H1 (cell line): Measurements from ENCODE around the gene CPD. TPM values are rescaled to one million over a fixed set of nuclear protein-coding genes. Genes with fewer than 3 reads are reported as not detected.

ENCODE experiments used
- CTCF ChIA-PET: fragments of 300-600 bp; sonication (Branson Sonifier 250); formaldehyde crosslinking; loops from one replicate; lab custom pipeline; 2021; ENCODE audit not compliant: partially characterized antibody; lab: Charles Lee
- POLR2A ChIA-PET: fragments of 300-600 bp; sonication (Branson Sonifier 250); formaldehyde crosslinking; loops from one replicate; lab custom pipeline; 2021; ENCODE audit warnings: inconsistent platforms; ENCODE audit not compliant: partially characterized antibody; lab: Charles Lee
- DNase-seq, 2 experiments: peaks; one replicate each; pipeline versions ENCODE4 v3.0.0 to v3.0.0-alpha.2; 2010 to 2022; ENCODE audit warnings: low spot score in 2 of 2, low read depth in 1 of 2, mixed read lengths in 1 of 2
- FAIRE-seq: peaks from 2 replicates; lab custom pipeline; 2011; peaks lifted over from hg19 to GRCh38; lab: Jason Lieb, UNC
- H2AFZ ChIP-seq: 2 replicates; pipeline ENCODE4 v1.8.1; 2012; ENCODE audit warnings: low read length, inconsistent platforms
- H2AK5ac ChIP-seq: 2 replicates; pipeline ENCODE4 v1.6.1; 2013; ENCODE audit warnings: low read depth, low read length
- H2BK120ac ChIP-seq: replicated peaks from 2 replicates; pipeline ENCODE3; 2013; ENCODE audit warnings: low read depth, low read length, inconsistent platforms
- H2BK12ac ChIP-seq: 2 replicates; pipeline ENCODE4 v1.6.1; 2013; ENCODE audit warnings: low read depth, low read length
- H2BK15ac ChIP-seq: 2 replicates; pipeline ENCODE4 v1.6.1; 2013; ENCODE audit warnings: low read length
- H2BK20ac ChIP-seq: 2 replicates; pipeline ENCODE4 v1.6.1; 2013; ENCODE audit warnings: low read length
- H2BK5ac ChIP-seq: 2 replicates; pipeline ENCODE4 v1.6.1; 2013; ENCODE audit warnings: low read depth, low read length
- H3K14ac ChIP-seq: 2 replicates; pipeline ENCODE4 v1.6.1; 2013; ENCODE audit warnings: inconsistent platforms; ENCODE audit not compliant: insufficient read length
- H3K18ac ChIP-seq: 2 replicates; pipeline ENCODE4 v1.6.1; 2013; ENCODE audit warnings: low read length; ENCODE audit errors: extremely low read depth
- H3K23ac ChIP-seq: 2 replicates; pipeline ENCODE4 v1.6.1; 2013; ENCODE audit warnings: inconsistent platforms; ENCODE audit not compliant: insufficient read length
- H3K23me2 ChIP-seq: 2 replicates; pipeline ENCODE4 v1.6.1; 2013; ENCODE audit warnings: low read depth, low read length
- H3K27ac ChIP-seq: 2 replicates; pipeline ENCODE4 v1.6.1; 2011; ENCODE audit warnings: low read depth, low read length, inconsistent platforms
- H3K27me3 ChIP-seq, 4 experiments: replicated peaks in 1 of 4; 1 replicate in 1 of 4; 2 replicates in 3 of 4; pipeline versions ENCODE4 v1.6.1 to v1.8.1; 2011 to 2013; ENCODE audit warnings: low read length in 3 of 4, mild to moderate bottlenecking in 3 of 4, inconsistent platforms in 2 of 4, mixed read lengths in 2 of 4, moderate library complexity in 1 of 4; ENCODE audit not compliant: control insufficient read depth in 3 of 4, insufficient read depth in 3 of 4; ENCODE audit errors: extremely low read depth in 1 of 4
- H3K36me3 ChIP-seq, 4 experiments: 2 replicates each; pipeline versions ENCODE4 v1.6.1 to v1.8.1; 2011 to 2013; ENCODE audit warnings: mild to moderate bottlenecking in 4 of 4, low read length in 3 of 4, moderate library complexity in 2 of 4, control low read depth in 1 of 4, inconsistent platforms in 1 of 4; ENCODE audit not compliant: insufficient read depth in 4 of 4, control insufficient read depth in 2 of 4
- H3K4ac ChIP-seq: replicated peaks from 2 replicates; pipeline ENCODE3; 2013; ENCODE audit warnings: low read length, low read depth, mixed read lengths, inconsistent platforms; ENCODE audit not compliant: insufficient read length
- H3K4me1 ChIP-seq, 4 experiments: replicated peaks in 1 of 4; 1 replicate in 1 of 4; 2 replicates in 3 of 4; pipeline versions ENCODE4 v1.6.1 to v1.8.1; 2011 to 2013; ENCODE audit warnings: low read length in 3 of 4, inconsistent platforms in 2 of 4, mixed read lengths in 1 of 4; ENCODE audit not compliant: insufficient read depth in 4 of 4, control insufficient read depth in 3 of 4
- H3K4me2 ChIP-seq, 2 experiments: 2 replicates each; pipeline versions ENCODE4 v1.6.1 to v1.8.1; 2011 to 2013; ENCODE audit warnings: low read depth in 2 of 2, low read length in 2 of 2, control low read depth in 1 of 2, inconsistent platforms in 1 of 2, mild to moderate bottlenecking in 1 of 2; ENCODE audit not compliant: insufficient read depth in 1 of 2
- H3K4me3 ChIP-seq, 4 experiments: fragments of 200-600, 300-600 bp in 1 of 4; sonication (generic), shearing (Covaris generic), sonication (Bioruptor Twin) in 1 of 4; 2 replicates each; pipeline versions ENCODE4 v1.5.1 to v1.8.1; 2011 to 2016; ENCODE audit warnings: low read length in 4 of 4, low read depth in 3 of 4, control low read depth in 2 of 4, inconsistent platforms in 2 of 4, mild to moderate bottlenecking in 2 of 4, mixed read lengths in 1 of 4, moderate library complexity in 1 of 4; ENCODE audit not compliant: insufficient read depth in 2 of 4; ENCODE audit errors: extremely low read depth in 1 of 4
- H3K56ac ChIP-seq: replicated peaks from 2 replicates; pipeline ENCODE3; 2013; ENCODE audit warnings: low read depth, mild to moderate bottlenecking, mixed read lengths, low read length, inconsistent platforms; ENCODE audit not compliant: insufficient read length
- H3K79me1 ChIP-seq: 2 replicates; pipeline ENCODE4 v1.6.1; 2013; ENCODE audit warnings: low read depth, low read length, control low read depth
- H3K79me2 ChIP-seq, 2 experiments: 2 replicates each; pipeline versions ENCODE4 v1.6.1 to v1.8.1; 2012 to 2013; ENCODE audit warnings: low read length in 2 of 2, mild to moderate bottlenecking in 2 of 2, inconsistent platforms in 1 of 2; ENCODE audit not compliant: insufficient read depth in 2 of 2, control insufficient read depth in 1 of 2
- H3K9ac ChIP-seq, 4 experiments: replicated peaks in 1 of 4; 1 replicate in 1 of 4; 2 replicates in 3 of 4; pipeline versions ENCODE4 v1.6.1 to v1.8.1; 2011 to 2013; ENCODE audit warnings: low read depth in 3 of 4, low read length in 3 of 4, control low read depth in 2 of 4, mild to moderate bottlenecking in 2 of 4, moderate library complexity in 2 of 4, inconsistent platforms in 1 of 4; ENCODE audit errors: extremely low read depth in 1 of 4
- H3K9me3 ChIP-seq, 2 experiments: 2 replicates each; pipeline versions ENCODE4 v1.6.1 to v1.8.1; 2012 to 2013; ENCODE audit warnings: mild to moderate bottlenecking in 2 of 2, moderate library complexity in 2 of 2, control low read depth in 1 of 2, inconsistent platforms in 1 of 2, low read depth in 1 of 2, low read length in 1 of 2, mixed read lengths in 1 of 2; ENCODE audit not compliant: insufficient read depth in 2 of 2
- H4K20me1 ChIP-seq, 2 experiments: replicated peaks in 1 of 2; 2 replicates each; pipeline versions ENCODE3 to v1.8.1; 2011 to 2013; ENCODE audit warnings: inconsistent platforms in 2 of 2, low read length in 2 of 2, mild to moderate bottlenecking in 1 of 2; ENCODE audit not compliant: insufficient read depth in 2 of 2, control insufficient read depth in 1 of 2
- H4K5ac ChIP-seq: 2 replicates; pipeline ENCODE4 v1.6.1; 2013; ENCODE audit warnings: low read length, low read depth, mixed read lengths, inconsistent platforms; ENCODE audit not compliant: insufficient read length
- H4K8ac ChIP-seq: 2 replicates; pipeline ENCODE4 v1.8.0; 2013; ENCODE audit warnings: mild to moderate bottlenecking, moderate library complexity, low read length, inconsistent platforms; ENCODE audit not compliant: insufficient read depth; ENCODE audit errors: extremely low read depth
- H4K91ac ChIP-seq: replicated peaks from 2 replicates; pipeline ENCODE3; 2013; ENCODE audit warnings: low read length, mixed read lengths, inconsistent platforms; ENCODE audit not compliant: insufficient read length
- BRCA1 ChIP-seq: IDR thresholded peaks from 2 replicates; pipeline ENCODE4 v1.6.1; 2012; ENCODE audit warnings: low read depth, low read length, improper control_type of control experiment
- KDM4A ChIP-seq: IDR thresholded peaks from one replicate; pipeline ENCODE4 v1.7.1; 2012; ENCODE audit warnings: low read depth, mild to moderate bottlenecking, moderate library complexity, low read length, inconsistent platforms; ENCODE audit not compliant: severe bottlenecking
- MAFK ChIP-seq: IDR thresholded peaks from 2 replicates; pipeline ENCODE4 v1.6.1; 2012; ENCODE audit warnings: low read depth, mild to moderate bottlenecking, improper control_type of control experiment, low read length
- NRF1 ChIP-seq: IDR thresholded peaks from 2 replicates; pipeline ENCODE4 v1.6.1; 2011; ENCODE audit warnings: mild to moderate bottlenecking, low read depth, low read length, improper control_type of control experiment
- SAP30 ChIP-seq: fragments of 300-600 bp; sonication (generic); IDR thresholded peaks from 2 replicates; pipeline ENCODE4 v1.7.1; 2012; ENCODE audit warnings: low read length, moderate library complexity, mild to moderate bottlenecking, inconsistent platforms; ENCODE audit not compliant: insufficient read depth, insufficient replicate concordance
- SUZ12 ChIP-seq: fragments of 200-600 bp; sonication (generic); IDR thresholded peaks from 2 replicates; pipeline ENCODE4 v1.6.1; 2012; ENCODE audit warnings: mild to moderate bottlenecking, inconsistent platforms, low read length, moderate library complexity, mixed read lengths
- TCF12 ChIP-seq: IDR thresholded peaks from 2 replicates; pipeline ENCODE4 v1.6.1; 2011; ENCODE audit warnings: low read depth, mild to moderate bottlenecking, low read length
- YY1 ChIP-seq: IDR thresholded peaks from 2 replicates; pipeline ENCODE4 v1.6.1; 2011; ENCODE audit warnings: low read depth, mild to moderate bottlenecking, low read length
- ZNF274 ChIP-seq: IDR thresholded peaks from 2 replicates; pipeline ENCODE4 v1.7.0; 2012; ENCODE audit warnings: low read length, borderline replicate concordance; ENCODE audit errors: extremely low read depth
- WGBS, 2 experiments: shearing (Covaris generic) in 1 of 2; methylation state at CpG; one replicate each; pipeline versions ENCODE4 v1.1.6 to v1.1.7; 2013 to 2015; ENCODE audit warnings: low lambda C conversion rate in 2 of 2, mixed read lengths in 2 of 2, inconsistent platforms in 1 of 2, low coverage in 1 of 2, missing lambda C conversion rate in 1 of 2; ENCODE audit not compliant: insufficient replicate concordance in 2 of 2, insufficient coverage in 1 of 2, insufficient read length in 1 of 2; ENCODE audit errors: extremely low coverage in 1 of 2, missing lambda C conversion rate in 1 of 2; 5-methylcytosine and 5-hydroxymethylcytosine counted together
- polyA plus RNA-seq, 7 experiments: library from polyadenylated mRNA; depleted of rRNA in 3 of 7; stranded (reverse) in 5 of 7; unstranded in 2 of 7; fragments of >200 nt in 5 of 7; fragments of 200-250 nt in 2 of 7; gene quantifications; 1 replicate in 5 of 7; 2 replicates in 1 of 7; 4 replicates in 1 of 7; pipeline versions ENCODE4 v1.2.1 to v1.2.3, GENCODE V29; 2011 to 2013; ENCODE audit warnings: missing spikeins in 2 of 7, mixed read lengths in 2 of 7
- total RNA-seq: library from RNA; stranded (reverse); fragmentation: NEBNext Ultra II Directional; extraction: Animal tissue kit (Norgen Biotek cat#: 25700); gene quantifications from 2 replicates; pipeline ENCODE4 v1.2.1, GENCODE V29; 2021
- TF ChIP-seq, protein P1 (sequence below): IDR thresholded peaks from 2 replicates; pipeline ENCODE4 v1.6.1; 2012; ENCODE audit warnings: inconsistent platforms
- TF ChIP-seq, protein P2 (sequence below): IDR thresholded peaks from 2 replicates; pipeline ENCODE4 v1.6.1; 2012; ENCODE audit warnings: inconsistent platforms

CPD gene
- total and polyA plus RNA-seq, 2 of the 8 experiments (the other 6 are each of a cell fraction or from before 2014, with no cell fraction given), result 8.6 to 46.2 TPM

DNA sequence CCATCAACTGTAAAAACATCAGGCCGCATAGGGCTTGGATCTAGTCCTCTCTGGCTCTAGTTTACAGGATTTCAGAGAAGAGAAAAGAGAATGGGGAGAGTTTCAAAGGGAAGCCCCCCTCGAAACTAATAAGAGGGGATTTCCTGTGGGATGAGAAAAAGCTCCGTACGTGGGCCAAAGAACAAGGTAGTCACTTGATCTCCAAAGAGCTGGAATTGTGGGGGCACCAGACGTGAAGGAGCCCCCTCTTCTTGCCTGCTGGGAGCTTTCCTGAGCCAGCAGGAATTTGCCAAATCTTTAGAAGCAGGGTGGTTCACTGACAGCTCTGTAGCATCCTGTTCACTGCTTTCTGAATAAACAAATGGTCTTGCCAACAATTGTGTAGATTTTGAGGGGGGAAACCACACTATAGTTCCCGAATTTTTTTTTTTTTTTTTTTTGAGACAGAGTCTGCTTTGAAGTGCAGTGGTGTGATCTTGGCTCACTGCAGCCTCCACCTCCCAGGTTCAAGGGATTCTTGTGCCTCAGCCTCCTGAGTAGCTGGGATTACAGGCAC is 37.8 kb upstream of the CPD start:
- H3K79me1 ChIP-seq, result no peaks in the 10 kb centered on the region
- no peak overlapping the region for H3K23ac ChIP-seq
- H2AFZ ChIP-seq, result peak overlapping the region; percentile 76
- no peak overlapping the region for H4K8ac ChIP-seq
- no peak overlapping the region for H2AK5ac ChIP-seq
- TF ChIP-seq MAFK, result no peak
- no peak for TF ChIP-seq SUZ12
- no peak for TF ChIP-seq NRF1
- no peak for TF ChIP-seq BRCA1
- TF ChIP-seq, protein P1, sequence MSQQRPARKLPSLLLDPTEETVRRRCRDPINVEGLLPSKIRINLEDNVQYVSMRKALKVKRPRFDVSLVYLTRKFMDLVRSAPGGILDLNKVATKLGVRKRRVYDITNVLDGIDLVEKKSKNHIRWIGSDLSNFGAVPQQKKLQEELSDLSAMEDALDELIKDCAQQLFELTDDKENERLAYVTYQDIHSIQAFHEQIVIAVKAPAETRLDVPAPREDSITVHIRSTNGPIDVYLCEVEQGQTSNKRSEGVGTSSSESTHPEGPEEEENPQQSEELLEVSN, result no peak
- TF ChIP-seq SAP30, result no peak
- no peak for TF ChIP-seq YY1
- no peak for TF ChIP-seq KDM4A
- no peak for TF ChIP-seq TCF12
- no peak for TF ChIP-seq ZNF274
- TF ChIP-seq, protein P2, sequence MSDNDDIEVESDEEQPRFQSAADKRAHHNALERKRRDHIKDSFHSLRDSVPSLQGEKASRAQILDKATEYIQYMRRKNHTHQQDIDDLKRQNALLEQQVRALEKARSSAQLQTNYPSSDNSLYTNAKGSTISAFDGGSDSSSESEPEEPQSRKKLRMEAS, result no peak
- TF ChIP-seq, all 59 proteins: peak for 0
- no peak overlapping the region for H3K4me2 ChIP-seq
- no peak overlapping the region for H2BK15ac ChIP-seq
- H3K27ac ChIP-seq, result no peak overlapping the region
- no peaks in the 10 kb centered on the region for H3K9me3 ChIP-seq
- H3K27me3 ChIP-seq, result no peaks in the 10 kb centered on the region
- no peak overlapping the region for H2BK5ac ChIP-seq
- H2BK120ac ChIP-seq, result no peak overlapping the region
- H3K4me3 ChIP-seq, result no peak overlapping the region
- H2BK20ac ChIP-seq, result no peak overlapping the region
- H3K14ac ChIP-seq, result no peak overlapping the region
- H4K91ac ChIP-seq, result no peak overlapping the region
- 58% methylated on average over 6 of the region's 6 CpGs; no CpG with 5 or more reads in 1 of the 2 experiments for WGBS, 2 experiments
- CTCF ChIA-PET, result interaction anchor here (0.6 to 7.7 kb wide), 32 partner anchors 8 to 1047 kb away, joined by 3 to 57 read pairs (median 4); partner anchors contain the start of gene BLMH
- no peak overlapping the region for H3K18ac ChIP-seq
- H3K23me2 ChIP-seq, result no peaks in the 10 kb centered on the region; the same call in 1 of the 2 replicates
- peaks cover 0 to 4% (median 1%) of the 10 kb centered on the region in 4 experiments; a peak in 3 of 7 replicates for H3K4me1 ChIP-seq
- POLR2A ChIA-PET, result interaction anchor here (0.8 to 1.3 kb wide), 2 partner anchors 24 to 46 kb away, joined by 3 to 4 read pairs; no protein-coding TSS in a partner anchor
- H4K5ac ChIP-seq, result no peak overlapping the region
- no peak overlapping the region for H2BK12ac ChIP-seq
- no peak overlapping the region for H3K4ac ChIP-seq
- no peak for FAIRE-seq
- H3K56ac ChIP-seq, result no peak overlapping the region
- H4K20me1 ChIP-seq, result no peaks in the 10 kb centered on the region
- no peaks in the 10 kb centered on the region for H3K36me3 ChIP-seq
- no peaks in the 10 kb centered on the region for H3K79me2 ChIP-seq
- DNase-seq, result no peak
- no peak overlapping the region for H3K9ac ChIP-seq
